ENCODE measurements around the gene BABAM2.

BABAM2 gene

DNA sequence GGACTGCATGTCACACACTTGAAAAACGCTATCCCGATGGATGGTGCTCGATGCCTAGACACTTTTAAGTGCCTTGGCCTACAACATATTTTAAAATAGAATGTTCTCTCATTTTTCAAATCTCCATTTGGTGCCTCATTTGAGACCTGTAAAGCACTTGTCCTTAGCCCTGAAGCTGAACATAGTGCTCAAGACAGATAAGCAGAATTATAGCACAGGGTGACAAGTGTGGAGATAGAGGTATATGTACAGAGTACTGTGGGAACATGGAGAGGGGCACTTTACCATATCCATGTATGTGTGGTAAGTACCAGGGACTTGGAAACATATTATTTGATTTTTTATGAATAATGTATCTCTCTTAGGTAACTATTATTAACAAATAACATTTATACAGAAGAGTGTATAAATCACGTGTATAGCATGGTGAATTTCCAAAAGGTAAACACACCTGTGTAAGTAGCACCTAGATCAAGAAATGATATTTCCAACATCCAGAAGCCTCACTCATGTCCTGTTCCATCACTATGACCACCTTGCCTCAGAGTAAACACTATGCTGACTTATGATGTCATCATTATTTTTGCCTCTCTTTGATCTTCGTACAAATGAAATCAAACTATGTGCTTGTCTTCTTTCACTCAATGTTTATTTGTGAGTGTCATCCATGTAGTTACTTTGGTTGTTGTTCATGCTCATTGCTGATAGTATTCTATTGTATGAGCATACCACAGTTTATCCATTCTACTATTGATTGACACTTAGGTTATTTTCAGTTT, 103.6 kb downstream of the BABAM2 start:
- H3K4me3 ChIP-seq (ENCODE audit: low read depth, low read length) = no peak overlapping the region
- DNase-seq (ENCODE audit: low read depth) = no peak
- TF ChIP-seq, protein P1, sequence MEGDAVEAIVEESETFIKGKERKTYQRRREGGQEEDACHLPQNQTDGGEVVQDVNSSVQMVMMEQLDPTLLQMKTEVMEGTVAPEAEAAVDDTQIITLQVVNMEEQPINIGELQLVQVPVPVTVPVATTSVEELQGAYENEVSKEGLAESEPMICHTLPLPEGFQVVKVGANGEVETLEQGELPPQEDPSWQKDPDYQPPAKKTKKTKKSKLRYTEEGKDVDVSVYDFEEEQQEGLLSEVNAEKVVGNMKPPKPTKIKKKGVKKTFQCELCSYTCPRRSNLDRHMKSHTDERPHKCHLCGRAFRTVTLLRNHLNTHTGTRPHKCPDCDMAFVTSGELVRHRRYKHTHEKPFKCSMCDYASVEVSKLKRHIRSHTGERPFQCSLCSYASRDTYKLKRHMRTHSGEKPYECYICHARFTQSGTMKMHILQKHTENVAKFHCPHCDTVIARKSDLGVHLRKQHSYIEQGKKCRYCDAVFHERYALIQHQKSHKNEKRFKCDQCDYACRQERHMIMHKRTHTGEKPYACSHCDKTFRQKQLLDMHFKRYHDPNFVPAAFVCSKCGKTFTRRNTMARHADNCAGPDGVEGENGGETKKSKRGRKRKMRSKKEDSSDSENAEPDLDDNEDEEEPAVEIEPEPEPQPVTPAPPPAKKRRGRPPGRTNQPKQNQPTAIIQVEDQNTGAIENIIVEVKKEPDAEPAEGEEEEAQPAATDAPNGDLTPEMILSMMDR (IDR thresholded peaks at IDR 0.05; ENCODE audit: low read depth, low read length) = no peak
- TF ChIP-seq POLR2A (IDR thresholded peaks at IDR 0.05; ENCODE audit: extremely low read depth, insufficient read length) (no peak), MAX (IDR thresholded peaks at IDR 0.05; ENCODE audit: low read depth, low read length) (no peak), MYC (IDR thresholded peaks at IDR 0.05; ENCODE audit: low read depth, low read length) (no peak)

- TF ChIP-seq MAX (IDR thresholded peaks at IDR 0.05; ENCODE audit: low read depth, low read length) (no peak), POLR2A (IDR thresholded peaks at IDR 0.05; ENCODE audit: extremely low read depth, insufficient read length) (no peak), MYC (IDR thresholded peaks at IDR 0.05; ENCODE audit: low read depth, low read length) (no peak)
- TF ChIP-seq, protein P1 (IDR thresholded peaks at IDR 0.05; ENCODE audit: low read depth, low read length) = no peak
- H3K4me3 ChIP-seq (ENCODE audit: low read depth, low read length) = no peak overlapping the region
- DNase-seq (ENCODE audit: low read depth) = no peak
These were observed 105.8 kb downstream of the BABAM2 start for GRCh38 chr2:27996156-27996922.

GRCh38 chr2:28000287-28000686, 109.8 kb downstream of the BABAM2 start:
- no peak for TF ChIP-seq MAX (IDR thresholded peaks at IDR 0.05; ENCODE audit: low read depth, low read length)
- no peak for TF ChIP-seq MYC (IDR thresholded peaks at IDR 0.05; ENCODE audit: low read depth, low read length)
- TF ChIP-seq POLR2A (IDR thresholded peaks at IDR 0.05; ENCODE audit: extremely low read depth, insufficient read length) = no peak
- TF ChIP-seq, protein P1 (IDR thresholded peaks at IDR 0.05; ENCODE audit: low read depth, low read length) = no peak
- no peak for DNase-seq (ENCODE audit: low read depth)
- no peak overlapping the region for H3K4me3 ChIP-seq (ENCODE audit: low read depth, low read length)

GRCh38 chr2:28002181-28002580, 111.7 kb downstream of the BABAM2 start:
- DNase-seq (ENCODE audit: low read depth) = no peak

DNA sequence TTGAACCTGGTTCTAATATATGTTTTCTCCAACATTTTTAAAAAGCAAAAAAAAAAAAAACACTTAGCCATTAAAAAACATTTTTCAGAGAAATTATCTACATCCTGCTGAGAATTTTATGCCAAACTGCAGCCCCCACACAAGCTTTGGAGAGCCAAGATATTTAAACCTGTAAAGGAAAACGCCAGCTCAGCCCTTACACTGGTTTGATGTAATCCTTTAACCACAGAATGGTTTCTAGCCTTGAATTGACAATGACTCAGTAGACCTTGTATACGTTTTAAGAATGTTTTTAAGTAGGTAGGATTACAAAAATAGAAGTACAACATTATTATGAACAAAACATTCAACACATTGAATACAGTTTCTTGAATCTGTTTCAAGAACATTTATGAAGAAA, 113.6 kb downstream of the BABAM2 start:
- H3K4me3 ChIP-seq (ENCODE audit: low read depth, low read length) = no peak overlapping the region
- TF ChIP-seq, protein P1 (IDR thresholded peaks at IDR 0.05; ENCODE audit: low read depth, low read length) = no peak
- TF ChIP-seq MYC (IDR thresholded peaks at IDR 0.05; ENCODE audit: low read depth, low read length) = no peak
- no peak for TF ChIP-seq MAX (IDR thresholded peaks at IDR 0.05; ENCODE audit: low read depth, low read length)
- no peak for TF ChIP-seq POLR2A (IDR thresholded peaks at IDR 0.05; ENCODE audit: extremely low read depth, insufficient read length)
- DNase-seq (ENCODE audit: low read depth) = peak; percentile 77

More at GRCh38 chr2:28002181-28002580, 111.7 kb downstream of the BABAM2 start:
- no peak overlapping the region for H3K4me3 ChIP-seq (ENCODE audit: low read depth, low read length)
- TF ChIP-seq, protein P1 (IDR thresholded peaks at IDR 0.05; ENCODE audit: low read depth, low read length) = no peak
- no peak for TF ChIP-seq MAX (IDR thresholded peaks at IDR 0.05; ENCODE audit: low read depth, low read length)
- no peak for TF ChIP-seq MYC (IDR thresholded peaks at IDR 0.05; ENCODE audit: low read depth, low read length)
- TF ChIP-seq POLR2A (IDR thresholded peaks at IDR 0.05; ENCODE audit: extremely low read depth, insufficient read length) = no peak
